Spinal cord (tissue), 10 donors: Measurements from ENCODE around the gene RBM8A. TPM values are rescaled to one million over a fixed set of nuclear protein-coding genes. Genes with fewer than 3 reads are reported as not detected.

Source experiments
- DNase-seq, 6 donors: peaks; one replicate each; pipeline versions ENCODE4 v3.0.0 to v3.0.0-alpha.2; 2013 to 2015; ENCODE audit warnings: low spot score in 6 of 6, low read depth in 4 of 6
- H3K27ac ChIP-seq: one replicate; pipeline ENCODE4 v1.5.1; 2013; ENCODE audit warnings: low read depth, low read length, control low read depth
- H3K27me3 ChIP-seq: one replicate; pipeline ENCODE4 v1.6.1; 2013; ENCODE audit warnings: low read length; ENCODE audit not compliant: control insufficient read depth, insufficient read depth
- H3K36me3 ChIP-seq: one replicate; pipeline ENCODE4 v1.6.1; 2013; ENCODE audit warnings: low read length; ENCODE audit not compliant: control insufficient read depth, insufficient read depth
- H3K4me1 ChIP-seq: one replicate; pipeline ENCODE4 v1.6.1; 2013; ENCODE audit warnings: low read length; ENCODE audit not compliant: control insufficient read depth, insufficient read depth
- H3K4me3 ChIP-seq: one replicate; pipeline ENCODE4 v1.5.1; 2013; ENCODE audit warnings: low read depth, low read length, control low read depth
- H3K9me3 ChIP-seq: one replicate; pipeline ENCODE4 v1.6.1; 2013; ENCODE audit warnings: low read length; ENCODE audit not compliant: control insufficient read depth, insufficient read depth
- WGBS: methylation state at CpG from one replicate; pipeline ENCODE4 v1.1.5; 2013; ENCODE audit warnings: missing lambda C conversion rate; ENCODE audit not compliant: insufficient coverage; 5-methylcytosine and 5-hydroxymethylcytosine counted together
- polyA plus RNA-seq, 2 donors: library from polyadenylated mRNA; unstranded; fragments of 120-200 nt; gene quantifications; one replicate each; pipeline ENCODE4 v1.2.1, GENCODE V29; 2013; ENCODE audit not compliant: insufficient read length in 2 of 2
- total RNA-seq, 2 donors: library from RNA; depleted of rRNA in 1 of 2; stranded (reverse); fragments of 120-200 nt in 1 of 2; fragments of >200 nt in 1 of 2; gene quantifications; one replicate each; pipeline versions ENCODE4 v1.2.3 to v1.2.4, GENCODE V29; 2013 to 2014
- donor health status: healthy.

RBM8A gene
- total and polyA plus RNA-seq, 4 donors, result 67.5 to 181 (median 161) TPM

- Histone ChIP-seq H3K4me3 (peak overlapping the region; percentile 48), H3K4me1 (peaks cover 25% of the 10 kb centered on the region), H3K27me3 (no peaks in the 10 kb centered on the region), H3K36me3 (no peaks in the 10 kb centered on the region), H3K9me3 (no peaks in the 10 kb centered on the region), H3K27ac (peak overlapping the region; percentile 89)
- peak in 3 of 6 donors; percentile 36 to 74 (median 72) for DNase-seq
- WGBS, result 14% methylated on average over 47 of the region's 47 CpGs
Observed at GRCh38 chr1:145871994-145872924, 55.0 kb downstream of the RBM8A start.

Other genes with a start within 250 kb of the RBM8A start
- 10 to 100 TPM in 1 of 2 donors, 1 to 10 TPM in 1; 1.9 to 10.2 TPM for gene PDZK1, start 220.1 kb downstream of the RBM8A start, total RNA-seq
- 1 to 10 TPM; 2.9 to 3.4 TPM for gene PDZK1, start 220.1 kb downstream of the RBM8A start, polyA plus RNA-seq
- under 1 TPM; 0.11 to 0.30 TPM for gene CD160, start 208.0 kb downstream of the RBM8A start, total RNA-seq
- 1 to 10 TPM; 2.5 to 3.9 TPM for gene CD160, start 208.0 kb downstream of the RBM8A start, polyA plus RNA-seq
- 10 to 100 TPM; 19.5 to 26.0 TPM for gene RNF115, start 103.4 kb downstream of the RBM8A start, total RNA-seq
- gene RNF115, start 103.4 kb downstream of the RBM8A start, polyA plus RNA-seq, result 10 to 100 TPM; 19.1 to 25.4 TPM
- gene POLR3C, start 103.3 kb downstream of the RBM8A start, total RNA-seq, result 10 to 100 TPM; 24.8 to 31.0 TPM
- gene POLR3C, start 103.3 kb downstream of the RBM8A start, polyA plus RNA-seq, result 10 to 100 TPM; 25.2 to 25.6 TPM
- 10 to 100 TPM in 1 of 2 donors, 1 to 10 TPM in 1; 3.9 to 11.8 TPM for gene NUDT17, start 81.9 kb downstream of the RBM8A start, total RNA-seq
- 10 to 100 TPM; 10.4 to 11.3 TPM for gene NUDT17, start 81.9 kb downstream of the RBM8A start, polyA plus RNA-seq
- gene PIAS3, start 68.4 kb downstream of the RBM8A start, total RNA-seq, result 10 to 100 TPM; 15.1 to 30.9 TPM
- gene PIAS3, start 68.4 kb downstream of the RBM8A start, polyA plus RNA-seq, result 10 to 100 TPM; 49.6 to 61.4 TPM
- 1 to 10 TPM; 3.7 to 4.6 TPM for gene ANKRD35, start 41.6 kb downstream of the RBM8A start, total RNA-seq
- gene ANKRD35, start 41.6 kb downstream of the RBM8A start, polyA plus RNA-seq, result 10 to 100 TPM in 1 of 2 donors, 1 to 10 TPM in 1; 8.2 to 11.0 TPM
- 10 to 100 TPM in 1 of 2 donors, 1 to 10 TPM in 1; 7.3 to 25.2 TPM for gene ITGA10, start 17.4 kb downstream of the RBM8A start, total RNA-seq
- gene ITGA10, start 17.4 kb downstream of the RBM8A start, polyA plus RNA-seq, result 10 to 100 TPM in 1 of 2 donors, 1 to 10 TPM in 1; 2.9 to 13.3 TPM
- 10 to 100 TPM; 35.0 to 37.6 TPM for gene PEX11B, start 8.8 kb downstream of the RBM8A start, total RNA-seq
- gene PEX11B, start 8.8 kb downstream of the RBM8A start, polyA plus RNA-seq, result 10 to 100 TPM; 51.7 to 52.0 TPM
- 10 to 100 TPM; 23.6 to 36.3 TPM for gene LIX1L, start 30.5 kb upstream of the RBM8A start, total RNA-seq
- gene LIX1L, start 30.5 kb upstream of the RBM8A start, polyA plus RNA-seq, result 10 to 100 TPM; 38.3 to 42.4 TPM
- 1 to 10 TPM; 1.6 to 1.8 TPM for gene ANKRD34A, start 37.1 kb upstream of the RBM8A start, total RNA-seq
- gene ANKRD34A, start 37.1 kb upstream of the RBM8A start, polyA plus RNA-seq, result 1 to 10 TPM; 8.6 to 9.2 TPM
- 10 to 100 TPM; 12.2 to 40.2 TPM for gene POLR3GL, start 37.2 kb upstream of the RBM8A start, total RNA-seq
- gene POLR3GL, start 37.2 kb upstream of the RBM8A start, polyA plus RNA-seq, result 10 to 100 TPM; 39.4 to 42.3 TPM
- 100 to 1,000 TPM; 453 to 455 TPM for gene TXNIP, start 69.1 kb upstream of the RBM8A start, total RNA-seq
- 100 to 1,000 TPM; 109 to 142 TPM for gene TXNIP, start 69.1 kb upstream of the RBM8A start, polyA plus RNA-seq
- not detected for gene HJV, start 94.3 kb upstream of the RBM8A start, total RNA-seq
- gene HJV, start 94.3 kb upstream of the RBM8A start, polyA plus RNA-seq, result under 1 TPM; 0.30 to 0.44 TPM
- 1 to 10 TPM; 1.7 to 2.4 TPM for gene NBPF10, start 217.3 kb upstream of the RBM8A start, total RNA-seq
- gene NBPF10, start 217.3 kb upstream of the RBM8A start, polyA plus RNA-seq, result 1 to 10 TPM; 1.1 to 1.4 TPM